Measurements from ENCODE around the gene GPR146. TPM values are rescaled to one million over a fixed set of nuclear protein-coding genes. Genes with fewer than 3 reads are reported as not detected.
A peak's percentile ranks its signal among the peaks of the same experiment; 100 is the strongest.

The GPR146 gene
- total and polyA plus RNA-seq, 9 of the 15 experiments (the other 6 are each of a cell fraction or from before 2014, with no cell fraction given) = 0.22 to 3.6 (median 0.64) TPM; not detected in 2

DNA sequence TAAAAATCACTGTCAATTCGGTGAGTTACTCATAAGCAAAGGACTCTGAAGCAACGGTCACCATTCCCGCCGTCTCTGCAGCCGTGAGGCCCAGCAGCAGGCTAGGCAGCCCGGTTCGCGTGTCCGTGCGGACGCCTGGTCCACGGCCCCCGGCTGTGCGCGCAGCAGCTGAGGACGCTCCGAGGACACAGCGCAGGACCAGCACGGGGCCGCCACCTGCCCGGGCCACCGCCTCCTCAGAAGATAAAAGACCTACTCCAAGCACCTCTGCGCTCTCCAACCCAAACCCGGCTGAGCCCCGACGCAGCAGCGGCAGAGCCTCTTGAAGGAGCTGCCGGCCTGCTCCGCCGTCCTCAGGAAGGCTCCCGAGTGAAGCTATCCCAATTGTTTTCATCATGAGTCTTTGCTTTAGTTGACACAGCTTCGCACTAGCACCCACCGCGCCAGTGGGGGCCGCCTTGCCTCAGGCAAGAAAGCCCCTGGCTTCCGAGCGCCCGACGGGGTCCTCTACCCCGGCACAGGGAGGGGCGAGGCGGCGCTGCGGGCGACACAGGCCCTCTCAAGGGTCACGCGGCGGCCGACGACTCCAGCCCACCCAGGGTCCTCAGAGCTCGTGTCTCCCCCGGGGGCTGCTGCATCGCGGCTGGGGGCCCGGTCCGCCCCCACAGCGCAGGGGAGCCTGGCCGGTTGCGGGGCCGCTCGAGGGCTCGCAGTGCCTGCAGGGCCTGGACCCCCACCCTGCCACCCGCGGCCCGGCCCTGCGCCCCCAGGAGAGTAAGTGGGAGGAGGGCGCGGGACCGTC is 16.9 kb upstream of the GPR146 start (continued):
- TF ChIP-seq NR2C1 (IDR thresholded peaks at IDR 0.05) (no peak), NR2C1 (tag; IDR thresholded peaks at IDR 0.05) (no peak), POLR2AphosphoS2 (IDR thresholded peaks at IDR 0.05; ENCODE audit: low read length) (no peak), KLF13 (tag; IDR thresholded peaks at IDR 0.05; ENCODE audit: borderline replicate concordance, low read depth) (no peak)
- TF ChIP-seq, protein P1, sequence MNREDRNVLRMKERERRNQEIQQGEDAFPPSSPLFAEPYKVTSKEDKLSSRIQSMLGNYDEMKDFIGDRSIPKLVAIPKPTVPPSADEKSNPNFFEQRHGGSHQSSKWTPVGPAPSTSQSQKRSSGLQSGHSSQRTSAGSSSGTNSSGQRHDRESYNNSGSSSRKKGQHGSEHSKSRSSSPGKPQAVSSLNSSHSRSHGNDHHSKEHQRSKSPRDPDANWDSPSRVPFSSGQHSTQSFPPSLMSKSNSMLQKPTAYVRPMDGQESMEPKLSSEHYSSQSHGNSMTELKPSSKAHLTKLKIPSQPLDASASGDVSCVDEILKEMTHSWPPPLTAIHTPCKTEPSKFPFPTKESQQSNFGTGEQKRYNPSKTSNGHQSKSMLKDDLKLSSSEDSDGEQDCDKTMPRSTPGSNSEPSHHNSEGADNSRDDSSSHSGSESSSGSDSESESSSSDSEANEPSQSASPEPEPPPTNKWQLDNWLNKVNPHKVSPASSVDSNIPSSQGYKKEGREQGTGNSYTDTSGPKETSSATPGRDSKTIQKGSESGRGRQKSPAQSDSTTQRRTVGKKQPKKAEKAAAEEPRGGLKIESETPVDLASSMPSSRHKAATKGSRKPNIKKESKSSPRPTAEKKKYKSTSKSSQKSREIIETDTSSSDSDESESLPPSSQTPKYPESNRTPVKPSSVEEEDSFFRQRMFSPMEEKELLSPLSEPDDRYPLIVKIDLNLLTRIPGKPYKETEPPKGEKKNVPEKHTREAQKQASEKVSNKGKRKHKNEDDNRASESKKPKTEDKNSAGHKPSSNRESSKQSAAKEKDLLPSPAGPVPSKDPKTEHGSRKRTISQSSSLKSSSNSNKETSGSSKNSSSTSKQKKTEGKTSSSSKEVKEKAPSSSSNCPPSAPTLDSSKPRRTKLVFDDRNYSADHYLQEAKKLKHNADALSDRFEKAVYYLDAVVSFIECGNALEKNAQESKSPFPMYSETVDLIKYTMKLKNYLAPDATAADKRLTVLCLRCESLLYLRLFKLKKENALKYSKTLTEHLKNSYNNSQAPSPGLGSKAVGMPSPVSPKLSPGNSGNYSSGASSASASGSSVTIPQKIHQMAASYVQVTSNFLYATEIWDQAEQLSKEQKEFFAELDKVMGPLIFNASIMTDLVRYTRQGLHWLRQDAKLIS (CRISPR knock-in tag; IDR thresholded peaks at IDR 0.05) = no peak; the same call in 1 of the 2 replicates
- TF ChIP-seq, protein P2, sequence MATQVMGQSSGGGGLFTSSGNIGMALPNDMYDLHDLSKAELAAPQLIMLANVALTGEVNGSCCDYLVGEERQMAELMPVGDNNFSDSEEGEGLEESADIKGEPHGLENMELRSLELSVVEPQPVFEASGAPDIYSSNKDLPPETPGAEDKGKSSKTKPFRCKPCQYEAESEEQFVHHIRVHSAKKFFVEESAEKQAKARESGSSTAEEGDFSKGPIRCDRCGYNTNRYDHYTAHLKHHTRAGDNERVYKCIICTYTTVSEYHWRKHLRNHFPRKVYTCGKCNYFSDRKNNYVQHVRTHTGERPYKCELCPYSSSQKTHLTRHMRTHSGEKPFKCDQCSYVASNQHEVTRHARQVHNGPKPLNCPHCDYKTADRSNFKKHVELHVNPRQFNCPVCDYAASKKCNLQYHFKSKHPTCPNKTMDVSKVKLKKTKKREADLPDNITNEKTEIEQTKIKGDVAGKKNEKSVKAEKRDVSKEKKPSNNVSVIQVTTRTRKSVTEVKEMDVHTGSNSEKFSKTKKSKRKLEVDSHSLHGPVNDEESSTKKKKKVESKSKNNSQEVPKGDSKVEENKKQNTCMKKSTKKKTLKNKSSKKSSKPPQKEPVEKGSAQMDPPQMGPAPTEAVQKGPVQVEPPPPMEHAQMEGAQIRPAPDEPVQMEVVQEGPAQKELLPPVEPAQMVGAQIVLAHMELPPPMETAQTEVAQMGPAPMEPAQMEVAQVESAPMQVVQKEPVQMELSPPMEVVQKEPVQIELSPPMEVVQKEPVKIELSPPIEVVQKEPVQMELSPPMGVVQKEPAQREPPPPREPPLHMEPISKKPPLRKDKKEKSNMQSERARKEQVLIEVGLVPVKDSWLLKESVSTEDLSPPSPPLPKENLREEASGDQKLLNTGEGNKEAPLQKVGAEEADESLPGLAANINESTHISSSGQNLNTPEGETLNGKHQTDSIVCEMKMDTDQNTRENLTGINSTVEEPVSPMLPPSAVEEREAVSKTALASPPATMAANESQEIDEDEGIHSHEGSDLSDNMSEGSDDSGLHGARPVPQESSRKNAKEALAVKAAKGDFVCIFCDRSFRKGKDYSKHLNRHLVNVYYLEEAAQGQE (IDR thresholded peaks at IDR 0.05; ENCODE audit: borderline replicate concordance) = peak; percentile 11; the same call in 1 of the 2 replicates
- TF ChIP-seq, protein P2 (CRISPR knock-in tag; IDR thresholded peaks at IDR 0.05; ENCODE audit: low read depth) = no peak
- TF ChIP-seq, protein P3, sequence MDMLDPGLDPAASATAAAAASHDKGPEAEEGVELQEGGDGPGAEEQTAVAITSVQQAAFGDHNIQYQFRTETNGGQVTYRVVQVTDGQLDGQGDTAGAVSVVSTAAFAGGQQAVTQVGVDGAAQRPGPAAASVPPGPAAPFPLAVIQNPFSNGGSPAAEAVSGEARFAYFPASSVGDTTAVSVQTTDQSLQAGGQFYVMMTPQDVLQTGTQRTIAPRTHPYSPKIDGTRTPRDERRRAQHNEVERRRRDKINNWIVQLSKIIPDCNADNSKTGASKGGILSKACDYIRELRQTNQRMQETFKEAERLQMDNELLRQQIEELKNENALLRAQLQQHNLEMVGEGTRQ (CRISPR knock-in tag; IDR thresholded peaks at IDR 0.05) = no peak; the same call in 1 of the 2 replicates
- TF ChIP-seq, protein P4, sequence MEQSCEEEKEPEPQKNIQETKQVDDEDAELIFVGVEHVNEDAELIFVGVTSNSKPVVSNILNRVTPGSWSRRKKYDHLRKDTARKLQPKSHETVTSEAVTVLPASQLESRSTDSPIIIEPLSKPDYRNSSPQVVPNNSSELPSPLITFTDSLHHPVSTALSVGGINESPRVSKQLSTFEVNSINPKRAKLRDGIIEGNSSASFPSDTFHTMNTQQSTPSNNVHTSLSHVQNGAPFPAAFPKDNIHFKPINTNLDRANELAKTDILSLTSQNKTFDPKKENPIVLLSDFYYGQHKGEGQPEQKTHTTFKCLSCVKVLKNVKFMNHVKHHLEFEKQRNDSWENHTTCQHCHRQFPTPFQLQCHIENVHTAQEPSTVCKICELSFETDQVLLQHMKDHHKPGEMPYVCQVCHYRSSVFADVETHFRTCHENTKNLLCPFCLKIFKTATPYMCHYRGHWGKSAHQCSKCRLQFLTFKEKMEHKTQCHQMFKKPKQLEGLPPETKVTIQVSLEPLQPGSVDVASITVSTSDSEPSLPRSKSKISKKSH (CRISPR knock-in tag; IDR thresholded peaks at IDR 0.05) = no peak
- TF ChIP-seq, protein P5, sequence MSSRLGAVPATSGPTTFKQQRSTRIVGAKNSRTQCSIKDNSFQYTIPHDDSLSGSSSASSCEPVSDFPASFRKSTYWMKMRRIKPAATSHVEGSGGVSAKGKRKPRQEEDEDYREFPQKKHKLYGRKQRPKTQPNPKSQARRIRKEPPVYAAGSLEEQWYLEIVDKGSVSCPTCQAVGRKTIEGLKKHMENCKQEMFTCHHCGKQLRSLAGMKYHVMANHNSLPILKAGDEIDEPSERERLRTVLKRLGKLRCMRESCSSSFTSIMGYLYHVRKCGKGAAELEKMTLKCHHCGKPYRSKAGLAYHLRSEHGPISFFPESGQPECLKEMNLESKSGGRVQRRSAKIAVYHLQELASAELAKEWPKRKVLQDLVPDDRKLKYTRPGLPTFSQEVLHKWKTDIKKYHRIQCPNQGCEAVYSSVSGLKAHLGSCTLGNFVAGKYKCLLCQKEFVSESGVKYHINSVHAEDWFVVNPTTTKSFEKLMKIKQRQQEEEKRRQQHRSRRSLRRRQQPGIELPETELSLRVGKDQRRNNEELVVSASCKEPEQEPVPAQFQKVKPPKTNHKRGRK (tag; IDR thresholded peaks at IDR 0.05) = no peak
